ENCODE measurements around the gene TIMM13. TPM values are rescaled to one million over a fixed set of nuclear protein-coding genes. Genes with fewer than 3 reads are reported as not detected.

TIMM13 gene
- total RNA-seq, 1 experiment from 2014 or later = 81.8 TPM

DNA sequence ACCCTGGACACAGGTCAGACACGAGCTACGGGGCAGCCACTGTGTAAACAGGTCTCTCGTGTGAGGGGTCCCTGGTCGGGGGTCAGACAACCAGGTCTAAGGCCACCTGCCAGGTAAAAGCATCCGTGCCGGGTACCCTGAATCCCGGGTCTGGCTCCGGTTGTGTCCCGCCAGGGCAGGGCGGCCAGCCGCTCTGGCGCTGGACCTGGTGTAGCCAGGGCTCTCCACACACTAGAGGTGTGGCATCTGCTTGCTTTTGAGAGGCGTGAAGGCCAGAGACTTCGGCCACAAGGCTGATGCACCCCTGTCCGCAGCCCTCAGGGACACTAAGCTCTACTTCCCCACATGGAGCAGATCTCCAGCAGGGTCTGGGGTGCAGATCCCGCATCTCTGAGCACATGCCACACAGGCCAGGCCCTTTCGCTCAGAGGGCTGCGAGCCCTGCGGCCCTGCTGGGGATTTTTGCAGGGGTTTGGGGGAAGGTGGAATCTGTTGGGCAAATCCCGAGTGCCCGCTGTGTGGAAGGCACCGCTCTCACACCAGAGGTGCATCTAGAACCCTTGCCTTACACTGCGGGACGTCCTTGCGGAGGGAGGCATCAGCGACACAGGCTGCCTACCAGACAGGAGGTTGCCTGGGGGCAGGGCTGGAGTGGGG is 13.8 kb upstream of the TIMM13 start:
- Mint-ChIP-seq H3K9me3 (ENCODE audit: low read depth, unreplicated experiment) (no peaks in the 10 kb centered on the region), H3K36me3 (ENCODE audit: insufficient read depth, unreplicated experiment) (peaks cover 12% of the 10 kb centered on the region), H3K27ac (ENCODE audit: unreplicated experiment) (no peak overlapping the region), H3K4me3 (ENCODE audit: low read depth, unreplicated experiment) (no peak overlapping the region), H3K27me3 (ENCODE audit: unreplicated experiment) (no peaks in the 10 kb centered on the region), H3K4me1 (ENCODE audit: low read depth, unreplicated experiment) (no peaks in the 10 kb centered on the region)
- intact Hi-C loops (cut with micrococcal nuclease; ENCODE audit: unreplicated experiment) = no loop called here
- TF ChIP-seq, protein P1, sequence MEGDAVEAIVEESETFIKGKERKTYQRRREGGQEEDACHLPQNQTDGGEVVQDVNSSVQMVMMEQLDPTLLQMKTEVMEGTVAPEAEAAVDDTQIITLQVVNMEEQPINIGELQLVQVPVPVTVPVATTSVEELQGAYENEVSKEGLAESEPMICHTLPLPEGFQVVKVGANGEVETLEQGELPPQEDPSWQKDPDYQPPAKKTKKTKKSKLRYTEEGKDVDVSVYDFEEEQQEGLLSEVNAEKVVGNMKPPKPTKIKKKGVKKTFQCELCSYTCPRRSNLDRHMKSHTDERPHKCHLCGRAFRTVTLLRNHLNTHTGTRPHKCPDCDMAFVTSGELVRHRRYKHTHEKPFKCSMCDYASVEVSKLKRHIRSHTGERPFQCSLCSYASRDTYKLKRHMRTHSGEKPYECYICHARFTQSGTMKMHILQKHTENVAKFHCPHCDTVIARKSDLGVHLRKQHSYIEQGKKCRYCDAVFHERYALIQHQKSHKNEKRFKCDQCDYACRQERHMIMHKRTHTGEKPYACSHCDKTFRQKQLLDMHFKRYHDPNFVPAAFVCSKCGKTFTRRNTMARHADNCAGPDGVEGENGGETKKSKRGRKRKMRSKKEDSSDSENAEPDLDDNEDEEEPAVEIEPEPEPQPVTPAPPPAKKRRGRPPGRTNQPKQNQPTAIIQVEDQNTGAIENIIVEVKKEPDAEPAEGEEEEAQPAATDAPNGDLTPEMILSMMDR (IDR thresholded peaks at IDR 0.05; ENCODE audit: unreplicated experiment) = no peak
- CTCF ChIA-PET = interaction anchor here (0.6 kb wide), 1 partner anchor 1066 kb away, joined by 5 read pairs; no protein-coding TSS in a partner anchor
- no TSS peak for BruUV-seq (replicated peaks)
- no peak for DNase-seq

DNA sequence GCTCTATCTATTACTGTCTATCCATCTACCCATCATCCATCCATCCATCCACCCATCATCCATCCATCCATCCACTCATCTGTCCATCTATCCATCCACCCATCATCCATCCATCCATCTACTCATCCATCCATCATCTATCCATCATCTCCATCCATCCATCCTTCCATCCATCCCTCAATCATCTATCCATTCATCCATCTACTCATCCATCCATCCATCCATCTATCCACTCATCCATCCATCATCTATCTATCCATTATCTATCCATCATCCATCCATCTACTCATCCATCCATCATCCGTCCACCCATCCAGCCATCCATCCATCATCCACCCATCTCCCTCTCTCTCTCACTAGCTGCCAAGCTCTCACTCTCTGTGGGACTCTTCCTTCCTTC is 13.1 kb upstream of the TIMM13 start:
- intact Hi-C loops (cut with micrococcal nuclease; ENCODE audit: unreplicated experiment) = no loop called here
- CTCF ChIA-PET = interaction anchor here (0.5 kb wide), 1 partner anchor 540 kb away, joined by 3 read pairs; no protein-coding TSS in a partner anchor
- no TSS peak for BruUV-seq (replicated peaks)

DNA sequence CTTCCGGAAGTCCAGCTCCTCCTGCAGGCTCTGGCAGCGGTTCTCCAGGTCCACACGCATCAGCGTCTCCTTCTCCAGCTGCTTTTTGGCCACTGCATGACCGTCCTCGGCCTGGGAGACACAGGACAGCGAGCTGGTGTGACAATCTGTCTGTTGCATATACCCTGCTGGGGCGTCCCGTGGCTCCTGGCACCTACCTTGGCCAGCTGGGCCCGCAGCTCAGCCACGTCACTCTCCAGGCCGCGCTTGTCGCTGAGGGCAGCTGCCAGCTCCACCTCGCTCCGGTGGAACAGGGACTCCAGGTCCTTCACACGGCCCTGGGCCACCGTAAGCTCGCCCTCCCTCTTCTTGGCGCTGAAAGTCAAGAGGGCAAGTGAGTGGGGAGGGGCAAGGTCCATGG is 10.8 kb upstream of the TIMM13 start:
- no peak overlapping the region for H3K4me3 Mint-ChIP-seq (ENCODE audit: low read depth, unreplicated experiment)
- TF ChIP-seq, protein P1 (IDR thresholded peaks at IDR 0.05; ENCODE audit: unreplicated experiment) = no peak
- intact Hi-C loops (cut with micrococcal nuclease; ENCODE audit: unreplicated experiment) = no loop called here
- peaks cover 5% of the 10 kb centered on the region for H3K36me3 Mint-ChIP-seq (ENCODE audit: insufficient read depth, unreplicated experiment)
- CTCF ChIA-PET = no interaction called here
- H3K4me1 Mint-ChIP-seq (ENCODE audit: low read depth, unreplicated experiment) = no peaks in the 10 kb centered on the region
- no peaks in the 10 kb centered on the region for H3K9me3 Mint-ChIP-seq (ENCODE audit: low read depth, unreplicated experiment)
- BruUV-seq (replicated peaks) = no TSS peak
- no peak overlapping the region for H3K27ac Mint-ChIP-seq (ENCODE audit: unreplicated experiment)
- H3K27me3 Mint-ChIP-seq (ENCODE audit: unreplicated experiment) = no peaks in the 10 kb centered on the region
- DNase-seq = no peak

More for the DNA sequence above, 13.1 kb upstream of the TIMM13 start:
- Mint-ChIP-seq H3K27me3 (ENCODE audit: unreplicated experiment) (no peaks in the 10 kb centered on the region), H3K9me3 (ENCODE audit: low read depth, unreplicated experiment) (no peaks in the 10 kb centered on the region), H3K4me1 (ENCODE audit: low read depth, unreplicated experiment) (no peaks in the 10 kb centered on the region), H3K27ac (ENCODE audit: unreplicated experiment) (no peak overlapping the region), H3K36me3 (ENCODE audit: insufficient read depth, unreplicated experiment) (peaks cover 10% of the 10 kb centered on the region), H3K4me3 (ENCODE audit: low read depth, unreplicated experiment) (no peak overlapping the region)
- no peak for DNase-seq
- TF ChIP-seq, protein P1 (IDR thresholded peaks at IDR 0.05; ENCODE audit: unreplicated experiment) = no peak

DNA sequence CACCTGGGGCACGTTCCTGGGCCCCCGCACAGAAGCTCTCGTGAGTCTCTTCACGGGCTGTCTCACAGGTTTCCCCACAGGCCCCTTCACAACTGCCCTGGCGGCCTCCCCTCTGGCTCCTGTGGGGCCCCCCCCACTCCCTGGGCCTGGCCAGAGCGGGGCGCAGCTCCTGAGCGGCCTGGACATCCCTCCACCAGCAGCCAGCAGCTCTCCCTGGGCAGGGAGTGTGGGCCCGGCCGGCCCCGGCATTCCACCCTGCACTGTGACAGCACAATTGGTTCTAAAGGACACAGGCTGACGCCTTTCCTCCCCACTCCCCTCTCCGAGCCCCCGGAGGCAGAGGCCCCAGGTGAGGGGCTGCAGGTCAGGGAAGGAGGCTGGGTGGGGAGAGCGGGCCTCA is 9.5 kb upstream of the TIMM13 start:
- no peaks in the 10 kb centered on the region for H3K27me3 Mint-ChIP-seq (ENCODE audit: unreplicated experiment)
- intact Hi-C loops (cut with micrococcal nuclease; ENCODE audit: unreplicated experiment) = no loop called here
- TF ChIP-seq, protein P1 (IDR thresholded peaks at IDR 0.05; ENCODE audit: unreplicated experiment) = no peak
- H3K4me1 Mint-ChIP-seq (ENCODE audit: low read depth, unreplicated experiment) = no peaks in the 10 kb centered on the region
- H3K27ac Mint-ChIP-seq (ENCODE audit: unreplicated experiment) = no peak overlapping the region
- H3K9me3 Mint-ChIP-seq (ENCODE audit: low read depth, unreplicated experiment) = no peaks in the 10 kb centered on the region
- no peak overlapping the region for H3K4me3 Mint-ChIP-seq (ENCODE audit: low read depth, unreplicated experiment)
- DNase-seq = no peak
- BruUV-seq (replicated peaks) = no TSS peak
- CTCF ChIA-PET = no interaction called here
- peaks cover 5% of the 10 kb centered on the region for H3K36me3 Mint-ChIP-seq (ENCODE audit: insufficient read depth, unreplicated experiment)
